Measurements from ENCODE around the gene STK31.
"Not testable (repeated sequence)": the region's sequence is repeated elsewhere in the genome, so short reads cannot be mapped to it uniquely, and the experiment has no call there.

Gene STK31

GRCh38 chr7:23788843-23789242 lies 78.8 kb downstream of the STK31 start:
- DNase-seq (ENCODE audit: low spot score) (no peak), FAIRE-seq (no peak)

- DNase-seq (ENCODE audit: low spot score) (no peak), FAIRE-seq (no peak)
Observed at GRCh38 chr7:23791721-23792120, 81.7 kb downstream of the STK31 start.

GRCh38 chr7:23802720-23803397 lies 92.8 kb downstream of the STK31 start:
- FAIRE-seq (no peak), DNase-seq (ENCODE audit: low spot score) (no peak)

GRCh38 chr7:23804707-23805106 lies 94.7 kb downstream of the STK31 start:
- no peak for FAIRE-seq

GRCh38 chr7:23808421-23808820 lies 98.4 kb downstream of the STK31 start:
- DNase-seq (ENCODE audit: low spot score) (no peak), FAIRE-seq (no peak)

More at GRCh38 chr7:23804707-23805106, 94.7 kb downstream of the STK31 start:
- no peak for DNase-seq (ENCODE audit: low spot score)

- no peak for FAIRE-seq
- DNase-seq (ENCODE audit: low spot score): no peak
Observed at GRCh38 chr7:23810099-23810498, 100.1 kb downstream of the STK31 start.

- FAIRE-seq: no peak
- no peak for DNase-seq (ENCODE audit: low spot score)
Observed at GRCh38 chr7:23811540-23811939, 101.5 kb downstream of the STK31 start.

- not testable (repeated sequence) for FAIRE-seq; DNase-seq (ENCODE audit: low spot score)
Observed at GRCh38 chr7:23828125-23828524, 118.1 kb downstream of the STK31 start.

- not testable (repeated sequence) for DNase-seq (ENCODE audit: low spot score); FAIRE-seq
Observed at GRCh38 chr7:23832733-23833132, 122.7 kb downstream of the STK31 start.

GRCh38 chr7:23833405-23833804 lies 123.4 kb downstream of the STK31 start:
- no peak for FAIRE-seq

GRCh38 chr7:23844837-23845236 lies 134.8 kb downstream of the STK31 start:
- FAIRE-seq: not testable (repeated sequence)

More at GRCh38 chr7:23833405-23833804, 123.4 kb downstream of the STK31 start:
- DNase-seq (ENCODE audit: low spot score): no peak

GRCh38 chr7:23852135-23852534 lies 142.1 kb downstream of the STK31 start:
- DNase-seq (ENCODE audit: low spot score) (no peak), FAIRE-seq (no peak)

More at GRCh38 chr7:23844837-23845236, 134.8 kb downstream of the STK31 start:
- not testable (repeated sequence) for DNase-seq (ENCODE audit: low spot score)

GRCh38 chr7:23852988-23853387 lies 143.0 kb downstream of the STK31 start:
- no peak for DNase-seq (ENCODE audit: low spot score)
- FAIRE-seq: no peak

- FAIRE-seq: no peak
- DNase-seq (ENCODE audit: low spot score): peak; percentile 37
Observed at GRCh38 chr7:23863209-23863787, 153.3 kb downstream of the STK31 start.

GRCh38 chr7:23864973-23865372 lies 155.0 kb downstream of the STK31 start:
- DNase-seq (ENCODE audit: low spot score): peak; percentile 7
- FAIRE-seq: no peak

- DNase-seq (ENCODE audit: low spot score) (no peak), FAIRE-seq (no peak)
Observed at GRCh38 chr7:23873306-23873705, 163.3 kb downstream of the STK31 start.

GRCh38 chr7:23876526-23876925 lies 166.5 kb downstream of the STK31 start:
- not testable (repeated sequence) for DNase-seq (ENCODE audit: low spot score); FAIRE-seq
